Tongue (tissue), 2 donors: ENCODE measurements around the gene HLA-DPA1. TPM values are rescaled to one million over a fixed set of nuclear protein-coding genes. Genes with fewer than 3 reads are reported as not detected.
"Not testable (repeated sequence)": the region's sequence is repeated elsewhere in the genome, so short reads cannot be mapped to it uniquely, and the experiment has no call there.

ENCODE experiments used
- DNase-seq: peaks from one replicate; pipeline ENCODE4 v3.0.0-alpha.2; 2015
- total RNA-seq: library from RNA; depleted of rRNA; stranded (reverse); fragments of >200 nt; gene quantifications from one replicate; pipeline ENCODE4 v1.2.3, GENCODE V29; 2014

HLA-DPA1 gene
- 15.6 TPM for total RNA-seq

DNA sequence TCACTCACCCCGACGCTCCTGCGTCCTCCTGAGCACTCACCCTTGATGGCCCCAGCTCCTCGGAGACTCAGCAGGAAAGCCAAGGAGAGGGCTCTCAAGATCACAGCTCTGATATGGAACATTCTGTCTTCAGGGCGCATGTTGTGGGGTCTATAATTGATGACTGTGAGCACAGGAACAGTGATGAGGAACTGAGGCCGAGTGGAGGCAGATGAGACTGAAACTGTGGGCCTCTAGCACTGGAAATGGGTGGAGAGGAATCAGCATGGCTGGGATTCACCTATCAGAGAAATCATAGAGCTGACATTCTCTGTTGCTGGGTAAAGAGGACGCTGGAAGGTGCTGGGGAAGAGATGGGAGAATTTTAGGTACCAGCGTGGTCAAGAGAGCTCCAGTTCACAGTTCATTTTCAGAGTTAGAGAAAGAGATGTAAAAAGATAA lies at the start of gene HLA-DPA1:
Gene HLA-DPA1, minus strand, starts transcription at position 219 of the 441 bp plus-strand sequence.
- DNase-seq: no peak

DNA sequence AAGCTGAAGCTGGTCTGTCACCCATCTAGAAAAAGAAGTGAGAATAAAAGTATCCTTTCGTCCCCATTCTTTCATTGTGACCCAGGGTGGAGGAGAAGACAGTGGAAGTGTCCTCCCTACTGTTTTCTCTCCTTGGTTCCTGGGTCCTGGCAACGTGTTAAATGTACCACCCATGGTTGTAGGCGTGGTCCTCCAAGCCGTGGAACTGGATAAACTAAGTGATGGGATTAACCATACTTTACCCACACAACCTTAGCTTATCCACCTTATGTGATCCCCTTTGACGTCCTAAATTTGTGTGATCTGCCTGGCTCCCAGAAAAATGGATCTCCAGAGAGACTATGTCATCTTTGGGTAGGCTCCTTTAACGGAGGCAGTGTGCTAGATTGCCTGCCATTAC lies 49.7 kb upstream of the HLA-DPA1 start:
- no peak for DNase-seq

DNA sequence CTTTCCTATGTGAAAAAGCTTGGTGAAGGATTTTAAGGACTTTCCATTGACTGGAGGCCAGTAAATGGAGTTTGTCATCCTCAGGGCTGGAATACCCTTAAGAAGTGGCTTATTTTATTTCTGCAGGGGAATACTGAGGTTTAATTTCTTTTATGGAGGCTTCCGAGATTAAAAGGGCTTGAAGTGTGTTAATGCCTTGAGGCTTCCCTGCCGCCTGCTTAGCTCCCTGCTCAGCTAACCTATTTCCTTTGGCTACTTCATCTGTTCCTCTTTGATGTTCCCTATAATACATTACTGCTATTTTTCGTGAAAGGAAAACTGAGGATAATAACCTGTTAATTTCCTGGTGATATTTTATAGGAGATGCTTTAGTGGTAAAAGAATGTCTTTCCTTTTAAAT lies 46.6 kb upstream of the HLA-DPA1 start:
- no peak for DNase-seq

DNA sequence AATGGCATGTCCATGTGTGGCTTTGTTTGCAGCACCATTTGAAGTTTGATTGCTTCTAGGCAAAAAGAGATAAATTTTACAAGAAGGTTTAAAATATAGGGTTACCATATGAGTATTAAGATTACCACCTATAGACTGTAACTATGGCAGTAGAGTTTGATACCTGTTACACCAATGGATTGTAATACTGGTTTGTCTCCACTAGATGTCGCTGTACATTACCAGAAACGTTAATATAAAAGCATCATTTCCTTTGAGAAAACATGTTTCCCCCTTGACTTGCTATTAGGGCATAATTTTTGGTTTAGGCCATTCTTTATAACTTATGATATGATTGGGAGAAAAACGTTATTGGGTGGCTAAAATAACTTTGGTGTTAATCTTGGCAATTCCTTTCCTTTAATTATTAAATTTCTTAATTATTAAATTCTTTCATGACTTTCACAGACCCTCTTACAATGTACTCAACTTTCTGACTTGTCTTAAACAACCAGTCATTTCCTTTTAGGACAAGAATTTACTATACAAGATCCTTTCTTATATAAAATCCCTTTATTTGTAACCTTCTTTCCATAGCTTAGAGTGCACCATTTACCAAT lies 45.2 kb upstream of the HLA-DPA1 start:
- peak; percentile 79 for DNase-seq

DNA sequence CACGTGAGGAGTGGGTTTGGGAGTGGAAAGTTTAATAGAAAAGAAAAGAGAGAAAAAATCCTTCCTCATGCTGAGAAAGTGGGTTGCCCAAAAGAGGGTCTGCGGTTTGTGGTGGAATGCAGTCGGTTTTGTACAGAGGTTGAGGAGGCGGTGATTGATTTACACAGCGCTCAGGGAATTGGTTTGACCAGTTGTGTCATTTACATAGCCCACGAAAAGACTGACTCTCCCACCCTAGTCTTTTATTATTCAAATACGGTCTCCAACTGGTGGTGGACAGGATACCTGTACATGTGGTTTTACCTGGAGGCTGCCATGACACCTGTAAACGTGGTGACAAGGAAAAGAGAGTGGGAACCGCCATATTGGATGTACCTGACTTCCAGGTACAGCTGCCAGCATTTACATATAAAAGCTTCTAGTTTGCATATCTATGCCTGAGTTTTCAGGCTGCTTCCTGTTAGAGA lies 44.4 kb upstream of the HLA-DPA1 start:
- DNase-seq: no peak

DNA sequence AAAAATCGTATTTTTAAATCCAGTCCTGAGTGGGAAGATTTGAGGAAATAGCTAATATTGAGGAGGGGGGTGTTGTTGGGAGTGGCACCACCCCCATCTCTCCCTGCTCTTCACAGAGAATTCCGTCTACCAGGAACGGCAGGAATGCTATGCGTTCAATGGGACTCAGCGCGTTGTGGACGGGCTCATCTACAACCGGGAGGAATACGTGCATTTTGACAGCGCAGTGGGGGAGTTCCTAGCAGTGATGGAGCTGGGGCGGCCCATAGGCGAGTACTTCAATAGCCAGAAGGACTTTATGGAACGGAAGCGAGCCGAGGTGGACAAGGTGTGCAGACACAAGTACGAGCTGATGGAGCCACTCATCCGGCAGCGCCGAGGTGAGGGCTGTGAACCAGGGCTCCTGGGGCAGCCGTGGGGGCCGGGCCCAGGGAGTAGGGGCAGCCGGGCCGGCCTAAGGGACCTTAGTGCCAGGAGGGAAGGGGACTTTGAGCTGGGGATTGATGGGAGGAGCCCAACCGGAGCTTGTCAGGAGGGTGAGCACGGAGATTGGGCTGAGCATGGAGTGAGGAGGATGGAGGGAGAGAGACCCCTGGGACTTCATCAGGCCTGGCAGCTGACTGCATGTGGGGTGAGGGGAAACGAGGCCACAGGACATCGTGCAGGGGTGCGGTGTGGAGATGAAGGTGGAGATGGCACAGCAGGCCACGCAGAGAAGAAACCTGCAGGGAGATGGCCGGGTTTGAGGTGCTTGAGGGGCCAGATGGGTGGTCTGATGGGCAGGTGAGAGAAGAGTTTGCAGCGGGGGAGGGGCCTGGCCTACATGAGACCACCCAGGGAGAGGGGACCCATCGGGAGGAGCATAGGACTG lies 43.6 kb upstream of the HLA-DPA1 start:
- DNase-seq: no peak

DNA sequence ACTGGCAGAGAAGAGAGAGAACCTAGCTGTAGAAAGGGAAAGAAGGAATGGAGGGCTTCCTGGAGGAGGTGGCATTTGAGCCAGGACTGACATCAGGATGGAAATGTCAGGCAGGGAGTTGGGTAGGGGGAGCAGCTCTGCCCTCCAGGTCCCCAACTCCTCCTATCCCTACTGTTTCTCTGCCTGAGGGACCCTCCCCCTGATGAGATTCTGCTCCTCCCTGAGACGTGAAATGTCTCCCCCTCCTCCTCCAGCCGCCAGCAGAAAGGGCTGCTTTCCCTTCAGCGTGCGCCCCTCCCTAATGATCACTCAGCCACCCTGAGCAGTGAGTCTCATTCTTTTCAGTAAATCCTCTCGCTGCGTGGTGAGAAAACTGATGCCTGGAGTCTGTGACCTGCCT lies 43.0 kb upstream of the HLA-DPA1 start:
- DNase-seq: no peak

DNA sequence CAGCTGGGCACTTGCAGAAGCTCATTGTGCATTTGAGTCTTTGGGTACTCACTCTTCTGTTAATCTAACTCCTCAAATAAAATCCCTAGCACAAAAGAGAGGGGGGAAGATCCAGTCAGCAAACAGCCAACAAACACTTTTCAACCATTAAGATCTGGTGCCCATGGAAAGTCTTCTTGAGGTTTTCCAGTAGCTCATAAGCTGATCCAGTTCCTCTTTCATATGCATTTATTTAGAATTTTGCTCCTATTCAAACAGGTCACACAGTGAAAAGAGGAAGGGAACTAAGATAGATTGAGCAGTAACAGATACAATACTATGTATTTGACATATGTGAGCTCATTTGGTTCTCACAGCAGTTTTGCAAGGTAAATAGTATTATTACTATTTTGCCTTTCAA lies 41.0 kb upstream of the HLA-DPA1 start:
- no peak for DNase-seq

DNA sequence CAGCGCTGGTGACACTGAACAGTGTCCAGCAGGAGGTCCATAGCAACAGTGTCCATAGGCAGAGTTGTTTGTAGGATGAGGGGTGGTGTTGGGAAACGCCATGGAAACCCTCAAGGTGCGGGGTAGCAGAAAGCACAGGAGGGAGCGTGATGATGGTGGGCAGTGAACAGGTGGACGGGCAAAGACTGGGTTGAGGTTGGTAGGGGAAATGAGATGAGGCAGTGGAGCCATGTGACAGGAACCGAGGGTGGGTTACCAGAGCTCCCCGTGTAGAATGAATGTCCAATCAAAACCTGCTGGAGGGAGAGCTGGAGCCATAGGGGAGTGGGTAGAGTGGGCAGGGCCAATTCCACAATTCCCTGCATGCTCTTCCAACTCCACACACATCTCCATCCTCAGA lies 40.3 kb upstream of the HLA-DPA1 start:
- DNase-seq: no peak

DNA sequence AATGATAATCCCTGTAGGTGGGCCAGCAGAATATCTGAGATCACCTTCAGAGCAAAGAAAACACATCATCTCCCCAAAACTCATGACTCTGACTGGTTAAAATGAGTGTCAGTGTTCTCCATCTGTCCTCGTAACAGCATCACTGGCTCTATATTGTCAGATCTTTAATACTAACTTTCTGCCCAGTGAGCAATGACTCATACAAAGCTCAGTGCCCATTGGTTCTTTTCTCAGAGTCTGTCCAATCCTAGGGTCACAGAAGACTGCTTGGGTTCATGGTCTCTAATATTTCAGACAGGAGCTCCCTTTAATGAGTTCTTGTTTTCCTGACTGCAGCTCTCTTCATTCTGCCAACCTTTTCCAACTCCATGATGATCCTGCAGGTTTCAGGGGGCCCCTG lies 38.7 kb upstream of the HLA-DPA1 start:
- DNase-seq: peak; percentile 67

DNA sequence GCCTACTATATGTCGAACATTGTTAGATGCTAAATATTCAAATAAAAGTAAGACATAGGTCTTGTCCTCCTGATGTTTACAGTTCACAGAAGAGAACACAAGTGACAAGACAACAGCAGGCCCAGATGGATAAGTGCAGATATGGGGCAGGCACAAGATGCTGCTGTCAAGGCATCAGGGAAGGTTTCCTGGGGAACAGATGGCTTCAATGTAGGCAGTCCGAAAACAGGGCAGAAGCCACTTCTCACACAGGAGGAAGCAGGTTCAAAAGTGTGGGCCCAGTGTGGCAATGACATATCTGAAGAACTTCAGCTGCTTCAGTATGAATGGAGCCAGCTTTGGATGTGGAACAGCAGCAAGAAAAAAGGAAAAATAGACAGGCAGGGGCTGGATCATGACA lies 34.9 kb upstream of the HLA-DPA1 start:
- DNase-seq: no peak

DNA sequence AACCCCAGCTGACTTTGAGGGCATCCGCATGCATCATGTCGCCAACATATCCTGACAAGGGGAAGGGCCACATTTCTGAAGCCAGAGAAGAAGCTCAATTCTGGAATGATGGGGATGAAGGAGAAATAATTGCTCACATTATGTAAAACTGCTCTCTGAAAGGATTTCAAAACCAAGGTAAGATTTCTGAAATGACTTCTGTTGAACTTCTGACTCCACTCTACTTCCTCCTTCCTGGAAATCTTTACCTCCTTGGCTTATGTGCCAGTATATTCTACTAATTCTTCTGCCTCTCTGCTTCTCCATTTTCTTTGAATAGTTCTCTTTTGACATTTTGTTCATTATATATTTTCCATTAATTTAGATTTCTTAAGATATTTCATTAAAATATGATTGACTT lies 34.2 kb upstream of the HLA-DPA1 start:
- DNase-seq: no peak

DNA sequence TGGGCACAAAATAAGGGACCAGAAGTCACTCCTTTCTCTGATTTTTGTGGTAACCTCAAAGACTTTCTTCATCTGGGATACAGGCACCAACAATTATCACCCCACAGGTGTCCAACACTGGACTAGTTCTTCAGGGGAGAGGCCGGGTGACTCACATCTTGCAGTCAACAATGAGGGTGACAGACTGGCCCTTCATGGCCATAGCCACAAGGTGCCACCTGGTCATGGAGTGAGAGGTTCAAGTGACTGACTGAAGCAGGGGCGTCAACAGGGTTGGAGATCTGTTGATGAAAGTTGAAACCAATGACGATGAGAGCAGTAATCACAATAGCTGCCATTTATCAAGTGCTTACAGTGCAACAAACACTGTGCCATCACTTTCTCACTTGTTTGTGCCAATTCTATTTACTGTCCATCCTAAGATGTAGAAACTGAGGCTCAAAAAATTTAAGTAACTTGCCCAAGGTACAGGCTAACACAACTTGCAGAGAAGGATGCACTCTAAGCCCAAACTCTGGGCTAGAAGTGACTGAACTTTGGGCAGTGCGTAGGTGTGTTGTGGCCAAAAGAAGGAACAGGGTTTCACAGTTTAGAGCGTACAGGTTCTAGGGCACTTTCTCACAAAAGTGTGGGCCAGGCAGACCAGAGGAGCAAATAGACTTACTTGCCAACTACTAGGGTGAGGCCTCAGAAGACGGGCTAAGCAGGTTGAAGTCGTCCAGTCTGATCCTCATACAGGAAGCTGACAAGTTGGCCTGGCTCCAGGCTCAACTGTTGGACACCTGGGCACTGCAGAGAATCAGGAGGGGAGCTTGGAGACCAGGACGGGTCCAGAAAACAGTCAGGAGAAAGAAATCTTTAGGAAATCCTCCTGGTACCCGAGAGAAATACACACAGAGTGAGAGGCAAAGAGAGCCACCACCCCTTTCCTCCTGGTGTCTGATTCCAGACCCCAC lies 32.7 kb upstream of the HLA-DPA1 start:
- DNase-seq: no peak

DNA sequence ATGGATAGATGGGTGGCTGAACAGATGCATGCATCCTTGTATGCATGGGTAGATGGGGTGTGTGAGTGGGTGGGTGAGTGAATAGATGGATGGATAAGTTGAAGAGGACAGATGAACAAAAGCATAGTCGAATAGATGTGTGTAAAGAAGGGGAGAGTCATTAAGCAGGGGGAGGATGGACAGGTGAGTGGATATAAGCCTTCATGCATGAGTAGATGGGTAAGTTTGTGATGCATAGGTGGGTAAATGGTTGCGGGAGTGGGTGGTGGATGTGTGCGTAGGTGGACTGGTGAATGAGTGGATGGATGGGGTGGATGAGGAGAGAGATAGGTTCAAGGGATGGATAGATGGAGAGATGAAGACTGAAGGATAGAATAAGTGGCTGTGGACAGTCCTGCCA lies 31.9 kb upstream of the HLA-DPA1 start:
- DNase-seq: no peak

DNA sequence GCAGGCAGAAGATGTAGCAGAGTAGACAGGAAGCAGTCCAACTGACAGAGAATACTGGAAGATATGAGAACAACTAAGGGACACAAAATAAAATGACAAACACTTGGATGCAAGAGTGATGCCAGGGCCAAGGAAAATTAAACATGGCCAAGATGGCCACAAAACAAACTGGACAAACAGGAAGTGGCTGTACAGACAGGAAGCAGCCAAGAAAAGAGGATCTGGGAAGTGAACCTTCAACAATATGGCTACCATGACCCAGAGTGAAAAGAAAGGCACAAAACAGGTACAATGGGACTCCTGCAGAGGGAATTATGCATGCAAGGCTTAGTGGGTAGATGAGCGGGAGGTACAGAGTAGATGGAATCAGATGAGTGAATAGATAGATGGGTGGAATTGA lies 31.4 kb upstream of the HLA-DPA1 start:
- no peak for DNase-seq

DNA sequence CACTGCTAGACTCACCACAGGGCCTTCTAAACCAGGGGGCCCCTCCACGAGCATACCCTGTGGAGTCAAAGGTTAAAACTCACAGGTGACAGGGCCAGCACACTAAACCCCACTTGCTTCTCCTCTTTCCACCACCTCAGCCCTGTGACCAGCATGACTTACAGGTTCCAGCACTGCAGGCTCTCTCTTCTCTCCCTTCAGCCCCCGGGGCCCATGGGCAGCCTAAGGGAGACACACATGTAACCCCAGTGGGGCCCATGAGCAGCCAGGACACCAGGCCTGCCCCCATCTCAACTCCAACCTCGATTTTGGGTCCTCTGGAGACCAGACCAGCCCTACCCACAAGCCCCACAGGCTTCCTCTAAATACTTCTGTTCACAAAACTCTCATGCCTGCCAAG lies 30.3 kb upstream of the HLA-DPA1 start:
- no peak for DNase-seq

DNA sequence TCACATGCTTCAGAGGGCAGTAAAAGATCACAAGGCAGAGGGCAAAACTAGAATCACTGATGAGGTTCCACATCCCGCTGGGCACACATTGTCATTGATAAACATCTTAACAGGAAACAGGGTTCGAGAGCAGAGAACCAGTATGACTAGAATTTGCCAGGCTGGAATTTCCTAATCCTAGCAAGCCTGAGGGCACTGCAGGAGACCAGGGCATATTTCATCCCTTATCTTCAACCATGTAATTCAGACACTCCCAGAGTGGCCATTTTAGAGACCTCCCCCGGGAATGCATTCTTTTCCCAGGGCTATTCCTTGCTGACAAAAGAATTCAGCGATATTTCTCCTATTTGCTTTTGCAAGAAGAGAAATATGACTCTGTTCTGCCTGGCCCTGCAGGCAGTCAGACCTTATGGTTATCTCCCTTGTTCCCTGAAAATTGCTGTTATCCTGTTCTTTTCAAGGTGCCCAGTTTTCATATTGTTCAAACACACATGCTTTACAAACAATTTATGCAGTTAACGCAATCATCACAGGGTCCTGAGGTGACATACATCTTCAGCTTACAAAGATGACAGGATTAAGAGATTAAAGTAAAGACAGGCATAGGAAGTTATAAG lies 27.8 kb upstream of the HLA-DPA1 start:
- not testable (repeated sequence) for DNase-seq

DNA sequence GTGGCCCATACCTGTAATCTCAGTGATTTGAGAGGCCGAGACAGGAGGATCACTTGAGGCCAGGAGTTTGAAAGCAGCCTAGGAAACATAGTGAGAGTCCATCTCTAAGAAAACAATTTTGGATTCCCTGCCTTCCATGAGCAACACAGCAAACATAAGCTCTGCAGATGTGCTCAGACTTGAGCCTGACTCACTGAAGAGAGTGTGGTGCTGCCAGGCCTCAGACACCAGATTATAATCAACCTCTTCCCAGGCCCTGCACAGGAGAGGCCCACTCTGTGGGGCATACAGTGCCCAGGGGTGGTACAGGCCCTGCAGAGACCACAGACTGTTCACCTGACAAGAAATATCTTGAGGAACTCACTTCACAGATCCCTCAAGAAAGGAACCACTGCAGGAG lies 22.2 kb upstream of the HLA-DPA1 start:
- no peak for DNase-seq

DNA sequence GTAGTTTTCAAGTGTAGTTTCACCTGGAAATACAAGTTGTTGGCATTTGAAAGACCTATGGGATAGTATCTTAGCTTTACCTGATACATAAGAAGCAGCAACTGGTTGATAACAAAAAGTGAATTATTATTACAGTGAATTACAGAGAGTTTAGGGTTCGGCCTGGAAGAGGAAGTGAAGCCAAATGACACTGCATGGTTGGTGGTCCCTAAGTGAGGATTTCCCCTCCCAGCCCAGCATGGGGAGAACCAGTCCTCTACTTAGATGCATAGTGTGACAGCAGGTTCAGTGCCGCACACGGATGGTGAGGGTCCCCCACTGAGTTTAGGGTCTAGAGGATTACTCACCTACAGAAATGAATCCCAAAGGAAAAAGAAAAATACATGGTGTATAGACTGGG lies 20.4 kb upstream of the HLA-DPA1 start:
- no peak for DNase-seq

DNA sequence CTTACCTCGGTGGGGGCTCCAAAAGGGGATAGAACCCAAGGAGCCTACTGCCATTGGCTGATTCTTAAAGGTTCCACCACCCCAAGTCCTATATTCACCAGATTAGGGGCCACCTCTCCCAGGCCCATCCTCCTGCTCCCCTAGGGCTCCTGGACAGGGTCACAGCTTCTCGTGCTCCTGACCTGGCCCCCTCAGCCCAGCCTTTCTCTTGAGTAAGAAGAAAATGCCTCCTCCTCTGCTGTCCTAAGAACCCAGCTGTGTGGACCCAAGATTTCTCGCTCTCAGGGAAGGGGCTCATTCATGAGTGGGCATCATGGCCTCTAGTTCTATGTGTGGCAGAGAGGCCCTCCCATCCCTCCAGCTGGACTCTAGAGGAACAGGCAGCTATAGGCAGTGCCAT lies 18.9 kb upstream of the HLA-DPA1 start:
- DNase-seq: no peak

DNA sequence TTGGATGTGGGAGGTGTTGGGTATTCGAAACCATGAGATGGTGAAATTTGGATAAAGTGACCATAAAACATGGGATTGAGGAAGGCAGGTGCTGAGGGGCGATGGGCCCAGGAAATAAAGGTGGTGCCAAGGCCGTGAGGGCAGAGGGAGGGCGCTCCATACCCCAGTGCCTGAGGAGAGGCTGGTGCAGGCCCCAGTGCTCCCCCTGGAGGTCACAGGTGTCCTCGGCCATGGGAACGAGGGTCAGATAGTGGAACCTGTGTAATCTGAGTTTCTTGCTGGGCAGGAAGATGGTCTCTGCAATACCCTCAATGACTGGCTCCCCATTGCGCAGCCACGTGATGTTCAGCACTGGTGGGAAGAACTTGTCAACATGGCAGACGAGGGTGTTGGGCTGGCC lies 18.5 kb upstream of the HLA-DPA1 start:
- DNase-seq: no peak

DNA sequence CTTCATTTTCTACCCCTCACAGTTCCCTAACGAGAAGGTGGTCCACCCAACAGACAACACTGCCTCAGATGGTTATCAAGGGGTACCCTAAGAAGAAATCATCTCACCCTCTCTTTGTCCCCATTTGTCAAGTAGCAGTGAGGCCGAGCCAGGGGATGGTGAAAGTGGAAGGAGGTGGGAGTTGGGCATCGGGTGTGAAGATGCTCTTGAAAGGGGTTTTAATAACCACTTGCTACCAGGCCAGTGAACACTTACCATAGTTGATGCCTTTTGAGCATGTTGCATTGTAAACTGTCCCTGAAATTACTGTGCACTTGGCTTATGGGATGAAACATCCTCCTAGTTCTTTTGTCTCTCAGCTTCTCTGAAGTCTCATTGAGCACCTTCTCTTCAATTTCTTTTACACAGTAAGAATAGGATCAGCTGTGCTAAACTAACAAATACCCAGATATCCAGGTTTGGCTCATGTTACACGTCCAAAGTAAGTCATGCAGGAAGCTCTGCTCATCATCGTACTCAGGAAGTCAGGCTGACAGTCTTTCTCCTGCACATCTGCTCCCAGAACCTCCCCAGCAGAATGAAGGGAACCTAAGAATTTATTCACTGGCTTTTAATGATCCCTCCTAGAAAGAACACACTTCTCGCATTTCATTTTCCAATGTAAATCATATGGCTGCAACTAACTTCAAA lies 15.6 kb upstream of the HLA-DPA1 start:
- peak; percentile 44 for DNase-seq
